Right ventricle myocardium inferior (tissue), 1 donor: ENCODE data around the gene NUP107. TPM values are rescaled to one million over a fixed set of nuclear protein-coding genes. Genes with fewer than 3 reads are reported as not detected.
A peak's percentile ranks its signal among the peaks of the same experiment; 100 is the strongest.
"Not testable (repeated sequence)": the region's sequence is repeated elsewhere in the genome, so short reads cannot be mapped to it uniquely, and the experiment has no call there.

Source experiments
- ATAC-seq: fragments of 200-7000 bp; cut with Tn5 transposase; one replicate; pipeline ENCODE4 v1.9.1; 2020; ENCODE audit warnings: mild to moderate bottlenecking, moderate library complexity
- DNase-seq: peaks from one replicate; pipeline ENCODE4 v3.0.0; 2021; ENCODE audit errors: missing footprints
- intact Hi-C: fragments of 100-400 bp; cut with DNase I; formaldehyde crosslinking; loops from one replicate; pipeline ENCODE4 v1.11.0; 2022
- long read RNA-seq: library from polyadenylated mRNA; unstranded; transcript quantifications from one replicate; pipeline ENCODE4 v2.0.0, GENCODE V29; 2021
- total RNA-seq: library from RNA; stranded (reverse); fragmentation: NEBNext Ultra II Directional; extraction: Animal tissue kit (Norgen Biotek cat#: 25700); gene quantifications from one replicate; pipeline ENCODE4 v1.2.1, GENCODE V29; 2021
- donor health status: DM: no; HTN: yes; CAD: no; lungs with severe emphysema.

The NUP107 gene
- total RNA-seq, result 19.1 TPM
- long read RNA-seq, full-length matches to known transcripts, result 9 of 10 reads
- long read RNA-seq, partial matches to known transcripts, result 1 of 10 reads
- long read RNA-seq, other reads (novel, unspliced or antisense), result 0 of 10 reads

GRCh38 chr12:68686595-68687521 is at the start of gene NUP107:
TSS of gene NUP107 (plus strand) at chr12:68686978. CDS start at chr12:68687066, 88 bp downstream.
- intact Hi-C loops, result loop anchor here (1.0 to 2.0 kb wide), 3 partner anchors 60 to 281 kb away; partner anchors contain the start of genes RAP1B and SLC35E3
- ATAC-seq, result peak; percentile 99

GRCh38 chr12:68637439-68637838 is 49.3 kb upstream of the NUP107 start:
- ATAC-seq, result not testable (repeated sequence)

More at GRCh38 chr12:68686595-68687521, at the start of gene NUP107:
- DNase-seq, result peak; percentile 99

GRCh38 chr12:68638171-68638570 is 48.6 kb upstream of the NUP107 start:
- intact Hi-C loops, result no loop called here
- DNase-seq (no peak), ATAC-seq (no peak)

More at GRCh38 chr12:68637439-68637838, 49.3 kb upstream of the NUP107 start:
- DNase-seq, intact Hi-C loops: not testable (repeated sequence)

- intact Hi-C loops, result no loop called here
- DNase-seq, result no peak
- no peak for ATAC-seq
Measured at GRCh38 chr12:68638721-68639395, 47.9 kb upstream of the NUP107 start.

- intact Hi-C loops, result no loop called here
- ATAC-seq, result no peak
Measured at GRCh38 chr12:68639396-68639767, 47.4 kb upstream of the NUP107 start.

GRCh38 chr12:68641138-68641537 is 45.6 kb upstream of the NUP107 start:
- intact Hi-C loops, result no loop called here
- ATAC-seq, result no peak
- no peak for DNase-seq

More at GRCh38 chr12:68639396-68639767, 47.4 kb upstream of the NUP107 start:
- DNase-seq, result no peak

GRCh38 chr12:68646484-68646883 is 40.3 kb upstream of the NUP107 start:
- no peak for ATAC-seq
- no peak for DNase-seq
- intact Hi-C loops, result no loop called here

GRCh38 chr12:68647507-68647906 is 39.3 kb upstream of the NUP107 start:
- no peak for DNase-seq
- ATAC-seq, result no peak
- intact Hi-C loops, result no loop called here

- ATAC-seq (no peak), DNase-seq (no peak)
- intact Hi-C loops, result no loop called here
Measured at GRCh38 chr12:68648179-68648578, 38.6 kb upstream of the NUP107 start.

- intact Hi-C loops, result loop anchor here (5.0 kb wide), 1 partner anchor 308 kb away; no protein-coding TSS in a partner anchor
- DNase-seq (no peak), ATAC-seq (peak; percentile 85)
Measured at GRCh38 chr12:68665016-68665569, 21.7 kb upstream of the NUP107 start.

- ATAC-seq (no peak), DNase-seq (no peak)
- intact Hi-C loops, result loop anchor here (5.0 kb wide), 1 partner anchor 310 kb away; no protein-coding TSS in a partner anchor
Measured at GRCh38 chr12:68667291-68667690, 19.5 kb upstream of the NUP107 start.

GRCh38 chr12:68667896-68668295 is 18.9 kb upstream of the NUP107 start:
- intact Hi-C loops, result loop anchor here (5.0 kb wide), 1 partner anchor 311 kb away; no protein-coding TSS in a partner anchor
- ATAC-seq (no peak), DNase-seq (no peak)

- no peak for ATAC-seq
- intact Hi-C loops, result no loop called here
- DNase-seq, result no peak
Measured at GRCh38 chr12:68671179-68671578, 15.6 kb upstream of the NUP107 start.

- intact Hi-C loops, result no loop called here
- ATAC-seq (no peak), DNase-seq (no peak)
Measured at GRCh38 chr12:68673788-68674187, 13.0 kb upstream of the NUP107 start.

- ATAC-seq (no peak), DNase-seq (no peak)
- intact Hi-C loops, result no loop called here
Measured at GRCh38 chr12:68674376-68674775, 12.4 kb upstream of the NUP107 start.

GRCh38 chr12:68675101-68675842 is 11.5 kb upstream of the NUP107 start:
- intact Hi-C loops, result no loop called here
- ATAC-seq, result no peak

GRCh38 chr12:68676854-68677253 is 9.9 kb upstream of the NUP107 start:
- ATAC-seq, intact Hi-C loops, DNase-seq: not testable (repeated sequence)

More at GRCh38 chr12:68675101-68675842, 11.5 kb upstream of the NUP107 start:
- DNase-seq, result no peak

GRCh38 chr12:68686262-68686594 is 550 bp upstream of the NUP107 start:
- no peak for ATAC-seq
- DNase-seq, result no peak
- intact Hi-C loops, result loop anchor here (1.0 to 2.0 kb wide), 3 partner anchors 61 to 280 kb away; partner anchors contain the start of genes RAP1B and SLC35E3
